CD4-positive, CD25-positive, alpha-beta regulatory T cell (primary cell): ENCODE results near the gene ZNF77. TPM values are rescaled to one million over a fixed set of nuclear protein-coding genes. Genes with fewer than 3 reads are reported as not detected.
"Not testable (repeated sequence)": the region's sequence is repeated elsewhere in the genome, so short reads cannot be mapped to it uniquely, and the experiment has no call there.

Source experiments
- ATAC-seq, 2 donors: fragments of 150-1000 bp; cut with Tn5 transposase; one replicate each; pipeline ENCODE4 v1.10.0; 2021; ENCODE audit warnings: low read depth in 2 of 2, moderate number of reproducible peaks in 2 of 2, moderate library complexity in 1 of 2
- DNase-seq, 3 donors: peaks; one replicate each; pipeline versions ENCODE4 v3.0.0 to v3.0.0-alpha.2; 2012 to 2022; ENCODE audit warnings: mixed read lengths in 1 of 3
- H3K27ac ChIP-seq: one replicate; pipeline ENCODE4 v1.7.0; 2013; ENCODE audit warnings: mild to moderate bottlenecking, low read length; ENCODE audit not compliant: insufficient read depth, poor library complexity, severe bottlenecking
- H3K27me3 ChIP-seq: one replicate; pipeline ENCODE4 v1.7.0; 2013; ENCODE audit warnings: low read length; ENCODE audit not compliant: control insufficient read depth, insufficient read depth
- H3K36me3 ChIP-seq: one replicate; pipeline ENCODE4 v1.7.0; 2013; ENCODE audit warnings: mild to moderate bottlenecking, low read length, moderate library complexity; ENCODE audit not compliant: control insufficient read depth, insufficient read depth
- H3K4me1 ChIP-seq: 2 replicates; pipeline ENCODE4 v1.7.0; 2013; ENCODE audit warnings: mild to moderate bottlenecking, low read length; ENCODE audit not compliant: insufficient read depth, control insufficient read depth, poor library complexity, severe bottlenecking
- H3K4me3 ChIP-seq: one replicate; pipeline ENCODE4 v1.7.0; 2013; ENCODE audit warnings: low read depth, mild to moderate bottlenecking, low read length, moderate library complexity
- H3K9me3 ChIP-seq, 2 experiments: 1 replicate in 1 of 2; 2 replicates in 1 of 2; pipeline ENCODE4 v1.7.0; 2013; ENCODE audit warnings: low read length in 2 of 2, mild to moderate bottlenecking in 1 of 2, moderate library complexity in 1 of 2; ENCODE audit not compliant: control insufficient read depth in 2 of 2
- H3K27ac Mint-ChIP-seq, 3 donors: one replicate each; pipeline ENCODE4 v1.8.0; 2020 to 2022; ENCODE audit warnings: mild to moderate bottlenecking in 3 of 3, mixed read lengths in 3 of 3, moderate library complexity in 2 of 3
- H3K27me3 Mint-ChIP-seq: one replicate; pipeline ENCODE4 v1.8.0; 2022; ENCODE audit warnings: mild to moderate bottlenecking, mixed read lengths
- H3K36me3 Mint-ChIP-seq: one replicate; pipeline ENCODE4 v1.8.0; 2020; ENCODE audit warnings: mixed read lengths
- H3K4me1 Mint-ChIP-seq, 4 donors: one replicate each; pipeline ENCODE4 v1.8.0; 2020 to 2022; ENCODE audit warnings: mixed read lengths in 4 of 4, mild to moderate bottlenecking in 1 of 4
- H3K4me3 Mint-ChIP-seq, 4 donors: one replicate each; pipeline ENCODE4 v1.8.0; 2020 to 2022; ENCODE audit warnings: mild to moderate bottlenecking in 4 of 4, mixed read lengths in 4 of 4, moderate library complexity in 3 of 4
- H3K9me3 Mint-ChIP-seq, 7 donors: one replicate each; pipeline ENCODE4 v1.8.0; 2020 to 2022; ENCODE audit warnings: mixed read lengths in 7 of 7, mild to moderate bottlenecking in 3 of 7, moderate library complexity in 2 of 7
- polyA plus RNA-seq, 4 donors: library from polyadenylated mRNA; unstranded; fragments of 300-500 nt; fragmentation: Illumina TruSeq; gene quantifications; one replicate each; pipeline ENCODE4 v1.2.3, GENCODE V29; 2021
- total RNA-seq: library from RNA; stranded (reverse); gene quantifications from one replicate; pipeline ENCODE4 v1.2.3, GENCODE V29; 2022

ZNF77 gene
- 2.4 TPM for total RNA-seq
- polyA plus RNA-seq = 1 to 10 TPM in 3 of 4 donors, under 1 TPM in 1; 0.48 to 3.0 (median 2.3) TPM

- no peaks in the 10 kb centered on the region for H3K36me3 ChIP-seq
- H3K4me3 ChIP-seq = peak within 1 kb of the TSS; percentile 32
- Mint-ChIP-seq H3K27me3 (peaks cover 6% of the 10 kb centered on the region), H3K27ac (peak within 1 kb of the TSS; percentile 93 to 99 (median 97)), H3K4me3 (peak within 1 kb of the TSS; percentile 92 to 99 (median 97)), H3K36me3 (peaks cover 3% of the 10 kb centered on the region), H3K4me1 (peaks cover 3 to 45% (median 14%) of the 10 kb centered on the region in 4 donors), H3K9me3 (no peaks in the 10 kb centered on the region)
- DNase-seq = peak; percentile 98 to 99 (median 99)
- no peaks in the 10 kb centered on the region for H3K27me3 ChIP-seq
- peak; percentile 98 to 99 for ATAC-seq
- peak within 1 kb of the TSS; percentile 88 for H3K27ac ChIP-seq
- no peaks in the 10 kb centered on the region for H3K9me3 ChIP-seq
- H3K4me1 ChIP-seq = peaks cover 24% of the 10 kb centered on the region
These were observed at the start of gene ZNF77 for GRCh38 chr19:2944775-2945574. TSS of gene ZNF77 (minus strand) at chr19:2944971. CDS start at chr19:2944840, 131 bp downstream.

- no peak overlapping the region for H3K4me3 ChIP-seq
- ATAC-seq (no peak), DNase-seq (no peak)
- H3K9me3 Mint-ChIP-seq = peaks cover 0 to 1% (median 0%) of the 10 kb centered on the region in 7 donors
- no peak overlapping the region for H3K27ac ChIP-seq
- H3K27ac Mint-ChIP-seq = no peak overlapping the region
- H3K36me3 Mint-ChIP-seq = peaks cover 7% of the 10 kb centered on the region
- no peaks in the 10 kb centered on the region for H3K36me3 ChIP-seq
- no peak overlapping the region for H3K4me3 Mint-ChIP-seq
- no peaks in the 10 kb centered on the region for H3K9me3 ChIP-seq
- no peaks in the 10 kb centered on the region for H3K27me3 Mint-ChIP-seq
- H3K4me1 Mint-ChIP-seq = no peaks in the 10 kb centered on the region
- no peaks in the 10 kb centered on the region for H3K27me3 ChIP-seq
- no peaks in the 10 kb centered on the region for H3K4me1 ChIP-seq
These were observed 48.8 kb upstream of the ZNF77 start for GRCh38 chr19:2993579-2993978.

GRCh38 chr19:2992958-2993357 is 48.2 kb upstream of the ZNF77 start:
- Mint-ChIP-seq H3K4me3 (no peak overlapping the region), H3K36me3 (peaks cover 7% of the 10 kb centered on the region), H3K27ac (no peak overlapping the region)

GRCh38 chr19:2992333-2992732 is 47.6 kb upstream of the ZNF77 start:
- not testable (repeated sequence) for H3K4me1 Mint-ChIP-seq, H3K27me3 Mint-ChIP-seq, H3K27ac ChIP-seq, H3K36me3 ChIP-seq, DNase-seq, ATAC-seq, H3K9me3 ChIP-seq, H3K4me1 ChIP-seq, H3K36me3 Mint-ChIP-seq, H3K9me3 Mint-ChIP-seq, H3K4me3 Mint-ChIP-seq, H3K27me3 ChIP-seq, H3K4me3 ChIP-seq
- peak overlapping the region in 1 of 3 donors; percentile 38 for H3K27ac Mint-ChIP-seq

More at GRCh38 chr19:2992958-2993357, 48.2 kb upstream of the ZNF77 start:
- Histone ChIP-seq H3K4me3 (no peak overlapping the region), H3K27me3 (no peaks in the 10 kb centered on the region), H3K4me1 (no peaks in the 10 kb centered on the region), H3K36me3 (no peaks in the 10 kb centered on the region), H3K27ac (no peak overlapping the region), H3K9me3 (no peaks in the 10 kb centered on the region)
- ATAC-seq = no peak
- no peaks in the 10 kb centered on the region for H3K4me1 Mint-ChIP-seq
- peaks cover 0 to 1% (median 0%) of the 10 kb centered on the region in 7 donors for H3K9me3 Mint-ChIP-seq
- no peak for DNase-seq
- no peaks in the 10 kb centered on the region for H3K27me3 Mint-ChIP-seq

- DNase-seq (no peak), ATAC-seq (no peak)
- Histone ChIP-seq H3K4me3 (no peak overlapping the region), H3K36me3 (no peaks in the 10 kb centered on the region), H3K9me3 (no peaks in the 10 kb centered on the region), H3K27me3 (no peaks in the 10 kb centered on the region), H3K4me1 (no peaks in the 10 kb centered on the region), H3K27ac (no peak overlapping the region)
- Mint-ChIP-seq H3K27me3 (peaks cover 4% of the 10 kb centered on the region), H3K27ac (no peak overlapping the region), H3K4me3 (no peak overlapping the region), H3K36me3 (no peaks in the 10 kb centered on the region), H3K4me1 (no peaks in the 10 kb centered on the region), H3K9me3 (peaks cover 0 to 1% (median 0%) of the 10 kb centered on the region in 7 donors)
These were observed 44.6 kb upstream of the ZNF77 start for GRCh38 chr19:2989236-2989946.

- no peak for DNase-seq
- H3K4me3 ChIP-seq = no peak overlapping the region
- H3K36me3 ChIP-seq = no peaks in the 10 kb centered on the region
- no peak overlapping the region for H3K27ac ChIP-seq
- Mint-ChIP-seq H3K27ac (peak overlapping the region in 1 of 3 donors; percentile 58), H3K4me3 (no peak overlapping the region), H3K27me3 (peaks cover 4% of the 10 kb centered on the region), H3K4me1 (peaks cover 0 to under 1% (median 0%) of the 10 kb centered on the region in 4 donors), H3K36me3 (no peaks in the 10 kb centered on the region), H3K9me3 (peaks cover 0 to 1% (median 0%) of the 10 kb centered on the region in 7 donors)
- no peaks in the 10 kb centered on the region for H3K27me3 ChIP-seq
- ATAC-seq = no peak
- H3K4me1 ChIP-seq = no peaks in the 10 kb centered on the region
- no peaks in the 10 kb centered on the region for H3K9me3 ChIP-seq
These were observed 43.8 kb upstream of the ZNF77 start for GRCh38 chr19:2988568-2988967.

- peaks cover 0 to 1% (median 0%) of the 10 kb centered on the region in 7 donors for H3K9me3 Mint-ChIP-seq
These were observed 43.0 kb upstream of the ZNF77 start for GRCh38 chr19:2987797-2988196.

More at GRCh38 chr19:2987797-2988196, 43.0 kb upstream of the ZNF77 start:
- no peaks in the 10 kb centered on the region for H3K4me1 ChIP-seq
- Mint-ChIP-seq H3K27ac (no peak overlapping the region), H3K4me1 (peaks cover 0 to 7% (median 2%) of the 10 kb centered on the region in 4 donors), H3K27me3 (peaks cover 11% of the 10 kb centered on the region), H3K36me3 (no peaks in the 10 kb centered on the region), H3K4me3 (no peak overlapping the region)
- no peaks in the 10 kb centered on the region for H3K36me3 ChIP-seq
- no peak overlapping the region for H3K27ac ChIP-seq
- ATAC-seq (no peak), DNase-seq (no peak)
- H3K4me3 ChIP-seq = no peak overlapping the region
- no peaks in the 10 kb centered on the region for H3K27me3 ChIP-seq
- no peaks in the 10 kb centered on the region for H3K9me3 ChIP-seq
